H1 (cell line): ENCODE results near the gene MAML1. TPM values are rescaled to one million over a fixed set of nuclear protein-coding genes. Genes with fewer than 3 reads are reported as not detected.

Source experiments
- CTCF ChIA-PET: fragments of 300-600 bp; sonication (Branson Sonifier 250); formaldehyde crosslinking; loops from one replicate; lab custom pipeline; 2021; ENCODE audit not compliant: partially characterized antibody; lab: Charles Lee
- POLR2A ChIA-PET: fragments of 300-600 bp; sonication (Branson Sonifier 250); formaldehyde crosslinking; loops from one replicate; lab custom pipeline; 2021; ENCODE audit warnings: inconsistent platforms; ENCODE audit not compliant: partially characterized antibody; lab: Charles Lee
- DNase-seq, 2 experiments: peaks; one replicate each; pipeline versions ENCODE4 v3.0.0 to v3.0.0-alpha.2; 2010 to 2022; ENCODE audit warnings: low spot score in 2 of 2, low read depth in 1 of 2, mixed read lengths in 1 of 2
- FAIRE-seq: peaks from 2 replicates; lab custom pipeline; 2011; peaks lifted over from hg19 to GRCh38; lab: Jason Lieb, UNC
- H2AFZ ChIP-seq: 2 replicates; pipeline ENCODE4 v1.8.1; 2012; ENCODE audit warnings: low read length, inconsistent platforms
- H2AK5ac ChIP-seq: 2 replicates; pipeline ENCODE4 v1.6.1; 2013; ENCODE audit warnings: low read depth, low read length
- H2BK120ac ChIP-seq: replicated peaks from 2 replicates; pipeline ENCODE3; 2013; ENCODE audit warnings: low read depth, low read length, inconsistent platforms
- H2BK12ac ChIP-seq: 2 replicates; pipeline ENCODE4 v1.6.1; 2013; ENCODE audit warnings: low read depth, low read length
- H2BK15ac ChIP-seq: 2 replicates; pipeline ENCODE4 v1.6.1; 2013; ENCODE audit warnings: low read length
- H2BK20ac ChIP-seq: 2 replicates; pipeline ENCODE4 v1.6.1; 2013; ENCODE audit warnings: low read length
- H2BK5ac ChIP-seq: 2 replicates; pipeline ENCODE4 v1.6.1; 2013; ENCODE audit warnings: low read depth, low read length
- H3K14ac ChIP-seq: 2 replicates; pipeline ENCODE4 v1.6.1; 2013; ENCODE audit warnings: inconsistent platforms; ENCODE audit not compliant: insufficient read length
- H3K18ac ChIP-seq: 2 replicates; pipeline ENCODE4 v1.6.1; 2013; ENCODE audit warnings: low read length; ENCODE audit errors: extremely low read depth
- H3K23ac ChIP-seq: 2 replicates; pipeline ENCODE4 v1.6.1; 2013; ENCODE audit warnings: inconsistent platforms; ENCODE audit not compliant: insufficient read length
- H3K23me2 ChIP-seq: 2 replicates; pipeline ENCODE4 v1.6.1; 2013; ENCODE audit warnings: low read depth, low read length
- H3K27ac ChIP-seq: 2 replicates; pipeline ENCODE4 v1.6.1; 2011; ENCODE audit warnings: low read depth, low read length, inconsistent platforms
- H3K27me3 ChIP-seq, 4 experiments: replicated peaks in 1 of 4; 1 replicate in 1 of 4; 2 replicates in 3 of 4; pipeline versions ENCODE4 v1.6.1 to v1.8.1; 2011 to 2013; ENCODE audit warnings: low read length in 3 of 4, mild to moderate bottlenecking in 3 of 4, inconsistent platforms in 2 of 4, mixed read lengths in 2 of 4, moderate library complexity in 1 of 4; ENCODE audit not compliant: control insufficient read depth in 3 of 4, insufficient read depth in 3 of 4; ENCODE audit errors: extremely low read depth in 1 of 4
- H3K36me3 ChIP-seq, 4 experiments: 2 replicates each; pipeline versions ENCODE4 v1.6.1 to v1.8.1; 2011 to 2013; ENCODE audit warnings: mild to moderate bottlenecking in 4 of 4, low read length in 3 of 4, moderate library complexity in 2 of 4, control low read depth in 1 of 4, inconsistent platforms in 1 of 4; ENCODE audit not compliant: insufficient read depth in 4 of 4, control insufficient read depth in 2 of 4
- H3K4ac ChIP-seq: replicated peaks from 2 replicates; pipeline ENCODE3; 2013; ENCODE audit warnings: low read length, low read depth, mixed read lengths, inconsistent platforms; ENCODE audit not compliant: insufficient read length
- H3K4me1 ChIP-seq, 4 experiments: replicated peaks in 1 of 4; 1 replicate in 1 of 4; 2 replicates in 3 of 4; pipeline versions ENCODE4 v1.6.1 to v1.8.1; 2011 to 2013; ENCODE audit warnings: low read length in 3 of 4, inconsistent platforms in 2 of 4, mixed read lengths in 1 of 4; ENCODE audit not compliant: insufficient read depth in 4 of 4, control insufficient read depth in 3 of 4
- H3K4me2 ChIP-seq, 2 experiments: 2 replicates each; pipeline versions ENCODE4 v1.6.1 to v1.8.1; 2011 to 2013; ENCODE audit warnings: low read depth in 2 of 2, low read length in 2 of 2, control low read depth in 1 of 2, inconsistent platforms in 1 of 2, mild to moderate bottlenecking in 1 of 2; ENCODE audit not compliant: insufficient read depth in 1 of 2
- H3K4me3 ChIP-seq, 4 experiments: fragments of 200-600, 300-600 bp in 1 of 4; sonication (generic), shearing (Covaris generic), sonication (Bioruptor Twin) in 1 of 4; 2 replicates each; pipeline versions ENCODE4 v1.5.1 to v1.8.1; 2011 to 2016; ENCODE audit warnings: low read length in 4 of 4, low read depth in 3 of 4, control low read depth in 2 of 4, inconsistent platforms in 2 of 4, mild to moderate bottlenecking in 2 of 4, mixed read lengths in 1 of 4, moderate library complexity in 1 of 4; ENCODE audit not compliant: insufficient read depth in 2 of 4; ENCODE audit errors: extremely low read depth in 1 of 4
- H3K56ac ChIP-seq: replicated peaks from 2 replicates; pipeline ENCODE3; 2013; ENCODE audit warnings: low read depth, mild to moderate bottlenecking, mixed read lengths, low read length, inconsistent platforms; ENCODE audit not compliant: insufficient read length
- H3K79me1 ChIP-seq: 2 replicates; pipeline ENCODE4 v1.6.1; 2013; ENCODE audit warnings: low read depth, low read length, control low read depth
- H3K79me2 ChIP-seq, 2 experiments: 2 replicates each; pipeline versions ENCODE4 v1.6.1 to v1.8.1; 2012 to 2013; ENCODE audit warnings: low read length in 2 of 2, mild to moderate bottlenecking in 2 of 2, inconsistent platforms in 1 of 2; ENCODE audit not compliant: insufficient read depth in 2 of 2, control insufficient read depth in 1 of 2
- H3K9ac ChIP-seq, 4 experiments: replicated peaks in 1 of 4; 1 replicate in 1 of 4; 2 replicates in 3 of 4; pipeline versions ENCODE4 v1.6.1 to v1.8.1; 2011 to 2013; ENCODE audit warnings: low read depth in 3 of 4, low read length in 3 of 4, control low read depth in 2 of 4, mild to moderate bottlenecking in 2 of 4, moderate library complexity in 2 of 4, inconsistent platforms in 1 of 4; ENCODE audit errors: extremely low read depth in 1 of 4
- H3K9me3 ChIP-seq, 2 experiments: 2 replicates each; pipeline versions ENCODE4 v1.6.1 to v1.8.1; 2012 to 2013; ENCODE audit warnings: mild to moderate bottlenecking in 2 of 2, moderate library complexity in 2 of 2, control low read depth in 1 of 2, inconsistent platforms in 1 of 2, low read depth in 1 of 2, low read length in 1 of 2, mixed read lengths in 1 of 2; ENCODE audit not compliant: insufficient read depth in 2 of 2
- H4K20me1 ChIP-seq, 2 experiments: replicated peaks in 1 of 2; 2 replicates each; pipeline versions ENCODE3 to v1.8.1; 2011 to 2013; ENCODE audit warnings: inconsistent platforms in 2 of 2, low read length in 2 of 2, mild to moderate bottlenecking in 1 of 2; ENCODE audit not compliant: insufficient read depth in 2 of 2, control insufficient read depth in 1 of 2
- H4K5ac ChIP-seq: 2 replicates; pipeline ENCODE4 v1.6.1; 2013; ENCODE audit warnings: low read length, low read depth, mixed read lengths, inconsistent platforms; ENCODE audit not compliant: insufficient read length
- H4K8ac ChIP-seq: 2 replicates; pipeline ENCODE4 v1.8.0; 2013; ENCODE audit warnings: mild to moderate bottlenecking, moderate library complexity, low read length, inconsistent platforms; ENCODE audit not compliant: insufficient read depth; ENCODE audit errors: extremely low read depth
- H4K91ac ChIP-seq: replicated peaks from 2 replicates; pipeline ENCODE3; 2013; ENCODE audit warnings: low read length, mixed read lengths, inconsistent platforms; ENCODE audit not compliant: insufficient read length
- ASH2L ChIP-seq: fragments of 200-600, 300-600 bp; sonication (generic); IDR thresholded peaks from one replicate; pipeline ENCODE4 v1.7.1; 2017; ENCODE audit warnings: low read length
- CTBP2 ChIP-seq: IDR thresholded peaks from 2 replicates; pipeline ENCODE4 v1.7.0; 2011; ENCODE audit warnings: borderline replicate concordance, mild to moderate bottlenecking, moderate library complexity, mixed read lengths, low read length; ENCODE audit not compliant: insufficient read depth, insufficient read length
- HDAC2 ChIP-seq, 2 experiments: fragments of 300-600 bp in 1 of 2; sonication (generic) in 1 of 2; IDR thresholded peaks; 2 replicates each; pipeline ENCODE4 v1.6.1; 2011 to 2012; ENCODE audit warnings: low read depth in 2 of 2, low read length in 2 of 2, mild to moderate bottlenecking in 2 of 2, moderate library complexity in 2 of 2, borderline replicate concordance in 1 of 2, inconsistent platforms in 1 of 2
- JUND ChIP-seq: IDR thresholded peaks from 2 replicates; pipeline ENCODE4 v1.6.1; 2011; ENCODE audit warnings: mild to moderate bottlenecking, improper control_type of control experiment, low read length
- KDM4A ChIP-seq: IDR thresholded peaks from one replicate; pipeline ENCODE4 v1.7.1; 2012; ENCODE audit warnings: low read depth, mild to moderate bottlenecking, moderate library complexity, low read length, inconsistent platforms; ENCODE audit not compliant: severe bottlenecking
- PHF8 ChIP-seq: fragments of 200-600 bp; sonication (generic); conservative IDR thresholded peaks from 2 replicates; pipeline ENCODE4 v1.7.1; 2012; ENCODE audit warnings: low read depth, mild to moderate bottlenecking, inconsistent platforms, low read length, moderate library complexity
- RBBP5 ChIP-seq: IDR thresholded peaks from 2 replicates; pipeline ENCODE4 v1.7.1; 2012; ENCODE audit warnings: low read depth, mild to moderate bottlenecking, inconsistent platforms, low read length, moderate library complexity, borderline replicate concordance
- SIN3A ChIP-seq, 2 experiments: IDR thresholded peaks in 1 of 2; conservative IDR thresholded peaks in 1 of 2; 2 replicates each; pipeline ENCODE4 v1.6.1; 2011 to 2012; ENCODE audit warnings: low read length in 2 of 2, improper control_type of control experiment in 1 of 2, low read depth in 1 of 2, mild to moderate bottlenecking in 1 of 2
- WGBS, 2 experiments: shearing (Covaris generic) in 1 of 2; methylation state at CpG; one replicate each; pipeline versions ENCODE4 v1.1.6 to v1.1.7; 2013 to 2015; ENCODE audit warnings: low lambda C conversion rate in 2 of 2, mixed read lengths in 2 of 2, inconsistent platforms in 1 of 2, low coverage in 1 of 2, missing lambda C conversion rate in 1 of 2; ENCODE audit not compliant: insufficient replicate concordance in 2 of 2, insufficient coverage in 1 of 2, insufficient read length in 1 of 2; ENCODE audit errors: extremely low coverage in 1 of 2, missing lambda C conversion rate in 1 of 2; 5-methylcytosine and 5-hydroxymethylcytosine counted together
- polyA plus RNA-seq, 7 experiments: library from polyadenylated mRNA; depleted of rRNA in 3 of 7; stranded (reverse) in 5 of 7; unstranded in 2 of 7; fragments of >200 nt in 5 of 7; fragments of 200-250 nt in 2 of 7; gene quantifications; 1 replicate in 5 of 7; 2 replicates in 1 of 7; 4 replicates in 1 of 7; pipeline versions ENCODE4 v1.2.1 to v1.2.3, GENCODE V29; 2011 to 2013; ENCODE audit warnings: missing spikeins in 2 of 7, mixed read lengths in 2 of 7
- total RNA-seq: library from RNA; stranded (reverse); fragmentation: NEBNext Ultra II Directional; extraction: Animal tissue kit (Norgen Biotek cat#: 25700); gene quantifications from 2 replicates; pipeline ENCODE4 v1.2.1, GENCODE V29; 2021
- TF ChIP-seq, protein P1 (sequence below): IDR thresholded peaks from 2 replicates; pipeline ENCODE4 v1.6.1; 2012; ENCODE audit warnings: inconsistent platforms

MAML1 gene
- total and polyA plus RNA-seq, 2 of the 8 experiments (the other 6 are each of a cell fraction or from before 2014, with no cell fraction given) = 17.1 to 41.9 TPM

DNA sequence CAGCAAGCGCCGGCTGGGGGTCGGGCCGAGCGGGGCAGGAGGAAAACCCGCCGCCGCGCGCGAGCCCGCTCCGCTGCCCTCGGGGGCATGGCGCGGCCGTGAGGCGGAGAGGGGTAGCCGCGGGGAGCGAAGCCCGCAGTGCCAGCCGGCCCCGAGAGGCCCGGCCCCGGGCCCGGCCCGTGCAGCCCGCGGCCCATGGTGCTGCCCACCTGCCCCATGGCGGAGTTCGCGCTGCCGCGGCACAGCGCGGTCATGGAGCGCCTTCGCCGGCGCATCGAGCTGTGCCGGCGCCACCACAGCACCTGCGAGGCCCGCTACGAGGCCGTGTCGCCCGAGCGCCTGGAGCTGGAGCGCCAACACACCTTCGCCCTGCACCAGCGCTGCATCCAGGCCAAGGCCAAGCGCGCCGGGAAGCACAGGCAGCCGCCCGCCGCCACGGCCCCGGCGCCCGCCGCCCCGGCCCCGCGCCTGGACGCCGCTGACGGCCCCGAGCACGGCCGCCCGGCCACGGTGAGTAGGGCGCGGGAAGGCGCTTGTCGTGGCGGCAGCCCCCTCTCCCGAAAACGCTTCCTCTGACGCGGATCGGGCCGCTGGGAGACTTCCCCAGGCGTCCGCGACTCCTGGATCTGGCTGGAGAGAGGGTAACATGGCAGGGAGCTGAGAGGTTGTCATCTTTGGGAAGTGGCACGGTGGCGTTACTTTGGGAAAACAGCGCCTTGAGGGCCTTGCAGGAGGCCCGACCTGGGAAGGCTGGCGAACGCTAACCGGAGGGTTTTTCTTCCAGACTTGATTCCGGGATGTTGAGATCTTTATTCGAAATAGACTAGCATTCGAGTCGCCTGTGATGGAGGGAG lies 523 bp downstream of the MAML1 start:
- POLR2A ChIA-PET = interaction anchor here (0.8 to 7.4 kb wide), 26 partner anchors 9 to 120 kb away, joined by 3 to 60 read pairs (median 5); partner anchors contain the start of genes CANX and HNRNPH1
- Histone ChIP-seq H3K14ac (no peak overlapping the region), H2BK5ac (peak overlapping the region; percentile 77; the same call in 1 of the 2 replicates), H4K20me1 (peaks cover 12 to 13% of the 10 kb centered on the region in 2 experiments), H3K4me1 (peaks cover 0 to 3% (median 3%) of the 10 kb centered on the region in 4 experiments; a peak in 3 of 7 replicates), H4K91ac (peak overlapping the region; percentile 35), H3K27ac (peak overlapping the region; percentile 85), H2BK15ac (no peak overlapping the region), H3K36me3 (peaks cover 15 to 36% (median 20%) of the 10 kb centered on the region in 4 experiments; a peak in 7 of 8 replicates), H3K79me1 (peaks cover 2% of the 10 kb centered on the region), H2AK5ac (no peak overlapping the region), H3K27me3 (no peaks in the 10 kb centered on the region), H4K5ac (peak overlapping the region; percentile 21), H3K18ac (peak overlapping the region; percentile 95), H3K56ac (peak overlapping the region; percentile 65), H4K8ac (peak overlapping the region; percentile 97), H3K9ac (peak overlapping the region; percentile 90 to 100 (median 97)), H2BK120ac (no peak overlapping the region), H2AFZ (no peak overlapping the region), H3K23me2 (peaks cover 4% of the 10 kb centered on the region; the same call in 1 of the 2 replicates), H3K4me3 (peak overlapping the region; percentile 64 to 80 (median 76)), H2BK12ac (no peak overlapping the region), H3K4ac (no peak overlapping the region), H3K9me3 (no peaks in the 10 kb centered on the region), H2BK20ac (no peak overlapping the region), H3K79me2 (peaks cover 28 to 52% of the 10 kb centered on the region in 2 experiments), H3K23ac (no peak overlapping the region), H3K4me2 (peak overlapping the region; percentile 71 to 72)
- DNase-seq (peak in 1 of 2 experiments; percentile 67), FAIRE-seq (no peak)
- CTCF ChIA-PET = interaction anchor here (0.6 to 2.0 kb wide), 3 partner anchors 34 to 60 kb away, joined by 3 to 5 read pairs (median 3); no protein-coding TSS in a partner anchor
- WGBS, 2 experiments = 0% methylated on average over 76 of the region's 101 CpGs; no CpG with 5 or more reads in 1 of the 2 experiments
- TF ChIP-seq RBBP5 (peak; percentile 82; the same call in 1 of the 2 replicates), HDAC2 (IDR thresholded peaks at IDR 0.05; ENCODE audit: borderline replicate concordance in 1 of 2, low read depth in 2 of 2, low read length in 2 of 2) (peak in 1 of 2 experiments; percentile 73; a peak in 1 of 4 replicates), JUND (no peak), SIN3A (conservative IDR thresholded peaks at IDR 0.05 in 1 of 2, IDR thresholded peaks at IDR 0.05 in 1 of 2; ENCODE audit: low read depth in 1 of 2, low read length in 2 of 2) (peak in 1 of 2 experiments; percentile 70; a peak in 2 of 4 replicates), PHF8 (peak; percentile 90), CTBP2 (no peak), KDM4A (peak; percentile 65), ASH2L (peak; percentile 68)
- TF ChIP-seq, protein P1, sequence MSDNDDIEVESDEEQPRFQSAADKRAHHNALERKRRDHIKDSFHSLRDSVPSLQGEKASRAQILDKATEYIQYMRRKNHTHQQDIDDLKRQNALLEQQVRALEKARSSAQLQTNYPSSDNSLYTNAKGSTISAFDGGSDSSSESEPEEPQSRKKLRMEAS = no peak
